GM12878 (cell line): Measurements from ENCODE around the gene ENTREP3.

Experiments used
- EED ChIP-seq: sonication (generic); IDR thresholded peaks from 2 replicates; pipeline ENCODE4 v1.6.1; 2016; ENCODE audit warnings: antibody characterized with exemption, low read depth
- ESRRA ChIP-seq: IDR thresholded peaks from 2 replicates; pipeline ENCODE4 v1.6.1; 2012; ENCODE audit warnings: mild to moderate bottlenecking, low read length, improper control_type of control experiment
- JUND ChIP-seq: IDR thresholded peaks from 2 replicates; pipeline ENCODE4 v1.6.1; 2012; ENCODE audit warnings: low read depth, mild to moderate bottlenecking, low read length, improper control_type of control experiment, moderate library complexity
- MTA3 ChIP-seq: IDR thresholded peaks from 2 replicates; pipeline ENCODE4 v1.6.1; 2012; ENCODE audit warnings: low read length, inconsistent platforms, borderline replicate concordance
- MYB ChIP-seq: fragments of 150-350 bp; IDR thresholded peaks from 2 replicates; pipeline ENCODE4 v1.6.1; 2014; ENCODE audit warnings: mild to moderate bottlenecking, low read depth, low read length, borderline replicate concordance
- POLR2A ChIP-seq: IDR thresholded peaks from 2 replicates; pipeline ENCODE4 v1.6.1; 2011; ENCODE audit warnings: low read depth, mild to moderate bottlenecking, low read length
- RAD21 ChIP-seq: IDR thresholded peaks from 2 replicates; pipeline ENCODE4 v1.6.1; 2011; ENCODE audit warnings: mild to moderate bottlenecking, low read depth, low read length, moderate library complexity; ENCODE audit not compliant: insufficient read depth
- SP1 ChIP-seq: IDR thresholded peaks from one replicate; pipeline ENCODE4 v1.6.1; 2011; ENCODE audit warnings: low read depth, low read length
- TF ChIP-seq, protein P1 (sequence below), 3 experiments: IDR thresholded peaks in 2 of 3; conservative IDR thresholded peaks in 1 of 3; 2 replicates each; pipeline ENCODE4 v1.5.1; 2011; ENCODE audit warnings: low read depth in 3 of 3, low read length in 3 of 3, mild to moderate bottlenecking in 3 of 3, control low read depth in 2 of 3, moderate library complexity in 2 of 3, inconsistent platforms in 1 of 3, mixed read lengths in 1 of 3; ENCODE audit not compliant: control insufficient read depth in 2 of 3, insufficient read depth in 1 of 3; ENCODE audit errors: extremely low read depth in 1 of 3
- TF ChIP-seq, protein P2 (sequence below): IDR thresholded peaks from 2 replicates; pipeline ENCODE4 v1.6.1; 2012; ENCODE audit warnings: mild to moderate bottlenecking, low read depth, low read length
- TF ChIP-seq, protein P3 (sequence below): fragments of 450-650 bp; IDR thresholded peaks from 2 replicates; pipeline ENCODE4 v1.6.1; 2017; ENCODE audit warnings: mild to moderate bottlenecking, moderate library complexity
- TF ChIP-seq, protein P4 (sequence below): fragments of 450-650 bp; IDR thresholded peaks from 2 replicates; pipeline ENCODE4 v1.6.1; 2017; ENCODE audit warnings: mild to moderate bottlenecking, moderate library complexity

DNA sequence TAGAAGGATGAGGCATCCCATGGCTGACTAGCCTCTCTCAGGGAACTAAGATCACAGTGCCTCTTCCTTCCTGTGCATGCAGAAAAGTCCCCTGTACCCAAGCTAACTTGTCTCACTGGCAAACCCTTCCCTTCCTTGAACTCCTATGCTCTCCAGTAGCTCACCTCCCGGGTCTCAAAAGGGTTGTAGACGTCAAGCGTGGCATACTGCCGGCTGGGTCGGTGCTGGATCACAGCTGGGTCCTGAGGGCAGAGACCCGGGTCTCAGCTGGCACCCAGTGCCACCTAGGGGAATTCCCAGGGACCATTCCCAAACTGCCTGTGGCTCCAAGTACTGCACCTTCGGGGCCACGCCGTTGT, 6.2 kb upstream of the ENTREP3 start:
- no peak for TF ChIP-seq RAD21
- no peak for TF ChIP-seq POLR2A
- TF ChIP-seq, protein P1, sequence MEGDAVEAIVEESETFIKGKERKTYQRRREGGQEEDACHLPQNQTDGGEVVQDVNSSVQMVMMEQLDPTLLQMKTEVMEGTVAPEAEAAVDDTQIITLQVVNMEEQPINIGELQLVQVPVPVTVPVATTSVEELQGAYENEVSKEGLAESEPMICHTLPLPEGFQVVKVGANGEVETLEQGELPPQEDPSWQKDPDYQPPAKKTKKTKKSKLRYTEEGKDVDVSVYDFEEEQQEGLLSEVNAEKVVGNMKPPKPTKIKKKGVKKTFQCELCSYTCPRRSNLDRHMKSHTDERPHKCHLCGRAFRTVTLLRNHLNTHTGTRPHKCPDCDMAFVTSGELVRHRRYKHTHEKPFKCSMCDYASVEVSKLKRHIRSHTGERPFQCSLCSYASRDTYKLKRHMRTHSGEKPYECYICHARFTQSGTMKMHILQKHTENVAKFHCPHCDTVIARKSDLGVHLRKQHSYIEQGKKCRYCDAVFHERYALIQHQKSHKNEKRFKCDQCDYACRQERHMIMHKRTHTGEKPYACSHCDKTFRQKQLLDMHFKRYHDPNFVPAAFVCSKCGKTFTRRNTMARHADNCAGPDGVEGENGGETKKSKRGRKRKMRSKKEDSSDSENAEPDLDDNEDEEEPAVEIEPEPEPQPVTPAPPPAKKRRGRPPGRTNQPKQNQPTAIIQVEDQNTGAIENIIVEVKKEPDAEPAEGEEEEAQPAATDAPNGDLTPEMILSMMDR (IDR thresholded peaks at IDR 0.05 in 2 of 3, conservative IDR thresholded peaks at IDR 0.05 in 1 of 3; ENCODE audit: control insufficient read depth in 2 of 3, extremely low read depth in 1 of 3, insufficient read depth in 1 of 3, low read depth in 3 of 3, low read length in 3 of 3): no peak
- TF ChIP-seq, protein P2, sequence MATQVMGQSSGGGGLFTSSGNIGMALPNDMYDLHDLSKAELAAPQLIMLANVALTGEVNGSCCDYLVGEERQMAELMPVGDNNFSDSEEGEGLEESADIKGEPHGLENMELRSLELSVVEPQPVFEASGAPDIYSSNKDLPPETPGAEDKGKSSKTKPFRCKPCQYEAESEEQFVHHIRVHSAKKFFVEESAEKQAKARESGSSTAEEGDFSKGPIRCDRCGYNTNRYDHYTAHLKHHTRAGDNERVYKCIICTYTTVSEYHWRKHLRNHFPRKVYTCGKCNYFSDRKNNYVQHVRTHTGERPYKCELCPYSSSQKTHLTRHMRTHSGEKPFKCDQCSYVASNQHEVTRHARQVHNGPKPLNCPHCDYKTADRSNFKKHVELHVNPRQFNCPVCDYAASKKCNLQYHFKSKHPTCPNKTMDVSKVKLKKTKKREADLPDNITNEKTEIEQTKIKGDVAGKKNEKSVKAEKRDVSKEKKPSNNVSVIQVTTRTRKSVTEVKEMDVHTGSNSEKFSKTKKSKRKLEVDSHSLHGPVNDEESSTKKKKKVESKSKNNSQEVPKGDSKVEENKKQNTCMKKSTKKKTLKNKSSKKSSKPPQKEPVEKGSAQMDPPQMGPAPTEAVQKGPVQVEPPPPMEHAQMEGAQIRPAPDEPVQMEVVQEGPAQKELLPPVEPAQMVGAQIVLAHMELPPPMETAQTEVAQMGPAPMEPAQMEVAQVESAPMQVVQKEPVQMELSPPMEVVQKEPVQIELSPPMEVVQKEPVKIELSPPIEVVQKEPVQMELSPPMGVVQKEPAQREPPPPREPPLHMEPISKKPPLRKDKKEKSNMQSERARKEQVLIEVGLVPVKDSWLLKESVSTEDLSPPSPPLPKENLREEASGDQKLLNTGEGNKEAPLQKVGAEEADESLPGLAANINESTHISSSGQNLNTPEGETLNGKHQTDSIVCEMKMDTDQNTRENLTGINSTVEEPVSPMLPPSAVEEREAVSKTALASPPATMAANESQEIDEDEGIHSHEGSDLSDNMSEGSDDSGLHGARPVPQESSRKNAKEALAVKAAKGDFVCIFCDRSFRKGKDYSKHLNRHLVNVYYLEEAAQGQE: no peak
- no peak for TF ChIP-seq MTA3
- TF ChIP-seq JUND: no peak
- no peak for TF ChIP-seq ESRRA
- TF ChIP-seq, protein P3, sequence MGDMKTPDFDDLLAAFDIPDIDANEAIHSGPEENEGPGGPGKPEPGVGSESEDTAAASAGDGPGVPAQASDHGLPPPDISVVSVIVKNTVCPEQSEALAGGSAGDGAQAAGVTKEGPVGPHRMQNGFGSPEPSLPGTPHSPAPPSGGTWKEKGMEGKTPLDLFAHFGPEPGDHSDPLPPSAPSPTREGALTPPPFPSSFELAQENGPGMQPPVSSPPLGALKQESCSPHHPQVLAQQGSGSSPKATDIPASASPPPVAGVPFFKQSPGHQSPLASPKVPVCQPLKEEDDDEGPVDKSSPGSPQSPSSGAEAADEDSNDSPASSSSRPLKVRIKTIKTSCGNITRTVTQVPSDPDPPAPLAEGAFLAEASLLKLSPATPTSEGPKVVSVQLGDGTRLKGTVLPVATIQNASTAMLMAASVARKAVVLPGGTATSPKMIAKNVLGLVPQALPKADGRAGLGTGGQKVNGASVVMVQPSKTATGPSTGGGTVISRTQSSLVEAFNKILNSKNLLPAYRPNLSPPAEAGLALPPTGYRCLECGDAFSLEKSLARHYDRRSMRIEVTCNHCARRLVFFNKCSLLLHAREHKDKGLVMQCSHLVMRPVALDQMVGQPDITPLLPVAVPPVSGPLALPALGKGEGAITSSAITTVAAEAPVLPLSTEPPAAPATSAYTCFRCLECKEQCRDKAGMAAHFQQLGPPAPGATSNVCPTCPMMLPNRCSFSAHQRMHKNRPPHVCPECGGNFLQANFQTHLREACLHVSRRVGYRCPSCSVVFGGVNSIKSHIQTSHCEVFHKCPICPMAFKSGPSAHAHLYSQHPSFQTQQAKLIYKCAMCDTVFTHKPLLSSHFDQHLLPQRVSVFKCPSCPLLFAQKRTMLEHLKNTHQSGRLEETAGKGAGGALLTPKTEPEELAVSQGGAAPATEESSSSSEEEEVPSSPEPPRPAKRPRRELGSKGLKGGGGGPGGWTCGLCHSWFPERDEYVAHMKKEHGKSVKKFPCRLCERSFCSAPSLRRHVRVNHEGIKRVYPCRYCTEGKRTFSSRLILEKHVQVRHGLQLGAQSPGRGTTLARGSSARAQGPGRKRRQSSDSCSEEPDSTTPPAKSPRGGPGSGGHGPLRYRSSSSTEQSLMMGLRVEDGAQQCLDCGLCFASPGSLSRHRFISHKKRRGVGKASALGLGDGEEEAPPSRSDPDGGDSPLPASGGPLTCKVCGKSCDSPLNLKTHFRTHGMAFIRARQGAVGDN: no peak
- TF ChIP-seq, protein P4, sequence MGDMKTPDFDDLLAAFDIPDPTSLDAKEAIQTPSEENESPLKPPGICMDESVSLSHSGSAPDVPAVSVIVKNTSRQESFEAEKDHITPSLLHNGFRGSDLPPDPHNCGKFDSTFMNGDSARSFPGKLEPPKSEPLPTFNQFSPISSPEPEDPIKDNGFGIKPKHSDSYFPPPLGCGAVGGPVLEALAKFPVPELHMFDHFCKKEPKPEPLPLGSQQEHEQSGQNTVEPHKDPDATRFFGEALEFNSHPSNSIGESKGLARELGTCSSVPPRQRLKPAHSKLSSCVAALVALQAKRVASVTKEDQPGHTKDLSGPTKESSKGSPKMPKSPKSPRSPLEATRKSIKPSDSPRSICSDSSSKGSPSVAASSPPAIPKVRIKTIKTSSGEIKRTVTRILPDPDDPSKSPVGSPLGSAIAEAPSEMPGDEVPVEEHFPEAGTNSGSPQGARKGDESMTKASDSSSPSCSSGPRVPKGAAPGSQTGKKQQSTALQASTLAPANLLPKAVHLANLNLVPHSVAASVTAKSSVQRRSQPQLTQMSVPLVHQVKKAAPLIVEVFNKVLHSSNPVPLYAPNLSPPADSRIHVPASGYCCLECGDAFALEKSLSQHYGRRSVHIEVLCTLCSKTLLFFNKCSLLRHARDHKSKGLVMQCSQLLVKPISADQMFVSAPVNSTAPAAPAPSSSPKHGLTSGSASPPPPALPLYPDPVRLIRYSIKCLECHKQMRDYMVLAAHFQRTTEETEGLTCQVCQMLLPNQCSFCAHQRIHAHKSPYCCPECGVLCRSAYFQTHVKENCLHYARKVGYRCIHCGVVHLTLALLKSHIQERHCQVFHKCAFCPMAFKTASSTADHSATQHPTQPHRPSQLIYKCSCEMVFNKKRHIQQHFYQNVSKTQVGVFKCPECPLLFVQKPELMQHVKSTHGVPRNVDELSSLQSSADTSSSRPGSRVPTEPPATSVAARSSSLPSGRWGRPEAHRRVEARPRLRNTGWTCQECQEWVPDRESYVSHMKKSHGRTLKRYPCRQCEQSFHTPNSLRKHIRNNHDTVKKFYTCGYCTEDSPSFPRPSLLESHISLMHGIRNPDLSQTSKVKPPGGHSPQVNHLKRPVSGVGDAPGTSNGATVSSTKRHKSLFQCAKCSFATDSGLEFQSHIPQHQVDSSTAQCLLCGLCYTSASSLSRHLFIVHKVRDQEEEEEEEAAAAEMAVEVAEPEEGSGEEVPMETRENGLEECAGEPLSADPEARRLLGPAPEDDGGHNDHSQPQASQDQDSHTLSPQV: no peak
- TF ChIP-seq MYB: no peak
- no peak for TF ChIP-seq SP1
- no peak for TF ChIP-seq EED
